ENCODE results near the gene CPT1B.
"Not testable (repeated sequence)": the region's sequence is repeated elsewhere in the genome, so short reads cannot be mapped to it uniquely, and the experiment has no call there.

CPT1B gene

GRCh38 chr22:50545522-50546325, 32.5 kb downstream of the CPT1B start, which contains the start of gene KLHDC7B:
KLHDC7B (plus strand) TSS chr22:50545899; CDS start chr22:50546244, 345 bp downstream.
- no peak for DNase-seq (ENCODE audit: low spot score)

- no peak for DNase-seq (ENCODE audit: low spot score)
Observed at GRCh38 chr22:50544746-50545253, 33.4 kb downstream of the CPT1B start.

GRCh38 chr22:50544078-50544745, 34.0 kb downstream of the CPT1B start:
- no peak for DNase-seq (ENCODE audit: low spot score)

DNA sequence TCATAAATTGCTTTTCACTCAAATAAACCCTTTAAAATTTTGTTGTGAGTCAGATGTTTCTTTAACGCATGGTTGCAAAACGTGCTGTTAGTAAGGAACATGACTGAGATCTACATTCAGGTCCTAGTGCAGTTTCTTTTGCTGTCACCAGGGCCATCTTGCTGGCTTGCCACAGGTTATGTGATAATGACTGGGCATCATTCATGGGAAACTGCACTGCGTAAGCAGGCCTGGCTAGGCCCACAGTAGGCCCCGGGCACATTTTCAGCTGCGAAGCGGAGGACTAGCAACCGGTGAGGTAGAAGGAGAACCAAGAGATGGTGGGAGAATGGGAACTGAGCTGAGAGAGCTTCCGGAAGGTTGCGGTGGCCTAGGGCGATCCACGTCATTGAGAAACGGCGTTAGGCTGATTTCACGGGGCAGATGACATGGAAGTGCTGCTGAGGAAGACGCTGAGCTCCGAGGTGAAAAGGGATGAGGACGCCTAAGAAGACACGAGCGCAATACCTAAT, 35.8 kb downstream of the CPT1B start:
- DNase-seq (ENCODE audit: low spot score): no peak

- DNase-seq (ENCODE audit: low spot score): not testable (repeated sequence)
Observed at GRCh38 chr22:50541667-50542026, 36.6 kb downstream of the CPT1B start.

DNA sequence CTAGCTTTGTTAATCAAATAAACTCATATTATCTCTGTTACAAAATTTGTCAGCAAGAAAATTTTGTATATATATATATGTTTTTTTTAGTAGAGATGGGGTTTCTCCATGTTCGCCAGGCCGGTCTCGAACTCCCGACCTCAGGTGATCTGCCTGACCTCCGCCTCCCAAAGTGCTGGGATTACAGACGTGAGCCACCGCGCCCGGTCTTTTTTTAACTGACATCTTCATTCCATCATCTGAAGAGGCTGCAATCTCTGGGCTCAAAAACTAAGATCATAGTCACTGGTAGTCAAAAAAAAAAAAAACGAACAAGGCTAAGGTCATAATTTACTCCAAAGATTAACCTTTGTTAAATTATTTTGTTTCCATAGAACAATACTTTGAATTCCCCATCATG, 37.8 kb downstream of the CPT1B start:
- DNase-seq (ENCODE audit: low spot score): no peak

DNA sequence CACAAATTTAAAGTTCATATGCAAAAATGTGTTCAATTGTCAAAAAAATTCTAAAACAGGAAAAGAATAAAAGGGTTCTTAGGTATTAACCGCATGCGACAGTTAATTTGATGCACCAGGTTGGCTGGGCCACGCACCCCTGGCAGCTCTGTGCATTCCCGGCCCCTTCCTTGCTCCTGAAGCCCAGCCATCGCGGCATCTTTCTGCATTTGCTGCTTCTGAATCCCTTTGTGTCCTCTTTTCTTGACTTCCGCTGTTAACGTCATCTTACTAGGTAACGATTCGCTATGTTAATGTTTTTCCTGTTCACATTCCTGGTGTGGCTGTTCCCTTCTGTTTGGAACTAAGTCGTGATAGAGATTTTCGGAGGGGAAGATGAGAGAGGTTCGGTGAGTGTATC, 40.5 kb downstream of the CPT1B start:
- no peak for DNase-seq (ENCODE audit: low spot score)

GRCh38 chr22:50536226-50536625, 42.0 kb downstream of the CPT1B start:
- DNase-seq (ENCODE audit: low spot score): no peak

DNA sequence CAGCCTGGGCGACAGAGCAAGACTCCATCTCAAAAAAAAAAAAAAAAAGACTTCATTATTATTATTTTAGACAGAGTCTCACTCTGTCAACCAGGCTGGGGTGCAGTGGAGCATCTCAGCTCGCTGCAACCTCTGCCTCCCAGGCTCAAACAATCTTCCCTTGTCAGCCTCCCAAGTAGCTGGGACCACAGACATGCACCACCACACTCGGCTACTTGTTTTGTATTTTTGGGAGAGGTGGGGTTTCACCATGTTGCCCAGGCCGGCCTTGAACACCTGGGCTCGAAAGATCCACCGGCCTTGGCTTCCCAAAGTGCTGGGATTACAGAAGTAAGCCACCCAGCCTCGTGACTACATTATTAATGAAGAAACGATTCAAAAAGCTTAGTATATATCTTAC, 43.1 kb downstream of the CPT1B start:
- no peak for DNase-seq (ENCODE audit: low spot score)

- DNase-seq (ENCODE audit: low spot score): not testable (repeated sequence)
Observed at GRCh38 chr22:50533856-50534711, 44.1 kb downstream of the CPT1B start.

DNA sequence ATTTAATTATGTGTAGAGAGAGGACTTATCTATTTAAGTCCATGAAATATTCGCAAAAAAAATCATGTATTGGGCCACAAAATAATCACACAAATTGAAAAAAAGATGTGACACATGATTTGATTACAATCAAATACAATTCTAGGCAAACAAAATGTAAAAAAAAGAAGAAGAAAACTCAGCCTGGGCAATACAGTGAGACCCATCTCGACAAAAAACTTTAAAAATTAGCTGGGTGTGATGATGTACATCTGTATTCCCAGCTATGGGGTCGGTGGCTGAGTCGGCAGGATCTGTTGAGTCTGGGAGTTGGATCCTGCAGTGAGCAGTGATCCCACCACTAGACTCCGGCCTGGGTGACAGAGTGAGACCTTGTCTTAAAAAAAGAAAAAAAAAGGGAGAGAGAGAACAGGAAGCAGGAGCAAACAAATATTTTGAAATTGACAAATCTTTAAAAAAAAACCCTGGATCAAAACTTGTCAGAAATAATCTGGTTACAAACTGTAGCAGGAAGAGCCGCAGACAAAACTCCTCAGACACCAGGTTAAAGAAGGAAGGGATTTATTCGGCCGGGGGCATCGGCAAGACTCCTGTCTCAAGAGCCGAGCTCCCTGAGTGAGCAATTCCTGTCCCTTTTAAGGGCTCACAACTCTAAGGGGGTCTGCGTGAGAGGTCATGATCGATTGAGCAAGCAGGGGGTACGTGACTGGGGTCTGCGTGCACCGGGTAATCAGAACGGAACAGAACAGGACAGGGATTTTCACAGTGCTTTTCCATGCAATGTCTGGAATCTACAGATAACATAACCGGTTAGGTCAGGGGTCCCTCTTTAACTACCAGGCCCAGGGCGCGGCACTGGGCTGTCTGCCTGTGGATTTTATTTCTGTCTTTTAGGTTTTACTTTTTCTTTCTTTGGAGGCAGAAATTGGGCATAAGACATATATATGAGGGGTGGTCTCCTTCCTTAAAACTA, 45.1 kb downstream of the CPT1B start:
- no peak for DNase-seq (ENCODE audit: low spot score)

- no peak for DNase-seq (ENCODE audit: low spot score)
Observed at GRCh38 chr22:50531962-50532674, 46.1 kb downstream of the CPT1B start.

- DNase-seq (ENCODE audit: low spot score): no peak
Observed at GRCh38 chr22:50531546-50531961, 46.7 kb downstream of the CPT1B start.

GRCh38 chr22:50530877-50531545, 47.2 kb downstream of the CPT1B start:
- DNase-seq (ENCODE audit: low spot score): peak; percentile 39

DNA sequence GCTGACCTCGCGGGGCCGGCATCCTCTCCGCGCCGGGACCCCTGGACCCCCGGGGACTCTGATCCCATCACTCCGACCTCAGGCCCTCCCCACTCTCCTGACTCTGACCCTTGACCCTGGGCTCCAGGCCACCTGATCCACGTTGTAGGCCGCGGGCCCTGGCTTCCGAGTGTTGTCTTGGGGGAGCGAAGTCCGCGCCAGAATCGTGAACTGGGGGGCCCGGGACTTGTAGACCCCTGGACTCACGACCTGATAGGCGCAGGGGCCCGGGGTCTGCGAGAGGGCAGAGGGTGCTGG, 47.7 kb downstream of the CPT1B start:
- no peak for DNase-seq (ENCODE audit: low spot score)

DNA sequence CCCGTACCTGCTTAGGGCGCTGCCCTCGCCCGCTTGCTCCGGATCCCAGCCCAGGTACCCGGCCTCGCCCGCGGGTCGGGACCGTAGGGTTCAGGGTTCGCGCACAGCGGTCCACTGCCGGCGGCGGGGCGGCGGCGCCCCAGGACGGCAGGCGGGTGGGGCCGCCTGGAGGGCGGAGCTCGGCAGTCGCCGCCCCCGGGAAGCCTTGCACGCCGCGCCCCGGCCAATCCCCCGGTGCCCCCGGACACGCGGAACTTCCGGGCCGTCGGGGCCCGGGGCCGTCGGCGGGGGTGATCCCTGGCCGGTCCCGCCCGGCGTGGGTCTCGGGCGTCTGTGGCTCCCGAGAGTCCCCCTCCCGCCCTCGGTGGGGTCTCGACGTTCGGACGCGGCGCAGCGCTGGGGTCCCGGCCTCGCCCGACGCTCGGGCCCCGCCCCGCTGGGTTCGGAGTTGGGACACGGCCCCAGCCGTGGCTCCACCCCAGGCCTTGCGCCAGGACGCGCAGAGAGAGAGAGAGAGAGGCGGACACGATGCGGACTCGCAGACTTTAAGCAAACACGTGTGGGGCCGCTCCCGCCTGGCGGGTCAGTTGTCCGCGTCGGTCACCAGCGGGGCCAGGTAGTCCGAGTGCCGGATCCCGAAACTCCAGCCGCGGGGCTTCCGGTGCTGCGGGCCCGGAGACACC, 48.2 kb downstream of the CPT1B start, which contains the start of gene TYMP:
TSS of gene TYMP (minus strand) at position 116 of the 683 bp plus-strand sequence. CDS start 303 bp downstream, outside the sequence.
- no peak for DNase-seq (ENCODE audit: low spot score)

- no peak for DNase-seq (ENCODE audit: low spot score)
Observed at GRCh38 chr22:50529416-50529896, 48.8 kb downstream of the CPT1B start.

DNA sequence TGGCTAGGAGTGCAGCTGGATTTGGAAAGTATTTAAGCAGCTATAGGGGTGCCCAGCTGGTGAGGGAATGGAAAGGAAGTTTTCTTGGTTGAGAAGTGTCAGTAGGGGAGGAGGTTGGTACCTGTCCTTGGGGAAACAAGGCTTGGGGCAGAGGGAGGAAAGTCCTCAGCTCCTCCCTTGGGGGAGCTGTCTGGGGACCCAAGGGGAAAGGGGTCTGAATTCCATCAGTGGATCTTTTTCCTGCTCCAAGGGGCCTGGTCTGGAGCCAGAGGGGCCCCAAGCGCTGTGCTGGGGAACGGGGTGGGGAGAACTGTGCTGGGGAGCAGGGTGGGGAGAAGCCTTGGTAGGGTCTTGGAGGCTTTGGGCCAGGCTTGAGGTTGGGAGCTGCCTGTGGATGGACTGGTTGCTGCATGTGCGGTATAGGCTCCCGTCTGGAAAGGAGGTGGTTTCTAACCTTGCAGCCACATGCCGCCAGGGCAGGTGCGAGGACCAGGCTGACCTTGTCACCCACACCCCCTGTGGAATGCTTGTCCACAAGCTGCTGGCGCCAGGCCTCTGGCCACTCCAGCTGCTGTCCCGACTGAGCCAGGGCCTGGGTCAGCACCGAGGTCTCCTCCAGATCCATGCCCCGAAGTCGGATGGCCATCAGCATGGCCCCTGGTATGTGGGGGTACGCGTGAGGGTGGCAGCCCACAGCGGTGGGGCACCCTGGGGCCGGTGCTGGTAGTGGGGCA, 49.4 kb downstream of the CPT1B start:
- no peak for DNase-seq (ENCODE audit: low spot score)
